ENCODE measurements around the gene NPTX1. TPM values are rescaled to one million over a fixed set of nuclear protein-coding genes. Genes with fewer than 3 reads are reported as not detected.

NPTX1 gene
- polyA plus RNA-seq, 1 donor from 2014 or later = 0.56 TPM

DNA sequence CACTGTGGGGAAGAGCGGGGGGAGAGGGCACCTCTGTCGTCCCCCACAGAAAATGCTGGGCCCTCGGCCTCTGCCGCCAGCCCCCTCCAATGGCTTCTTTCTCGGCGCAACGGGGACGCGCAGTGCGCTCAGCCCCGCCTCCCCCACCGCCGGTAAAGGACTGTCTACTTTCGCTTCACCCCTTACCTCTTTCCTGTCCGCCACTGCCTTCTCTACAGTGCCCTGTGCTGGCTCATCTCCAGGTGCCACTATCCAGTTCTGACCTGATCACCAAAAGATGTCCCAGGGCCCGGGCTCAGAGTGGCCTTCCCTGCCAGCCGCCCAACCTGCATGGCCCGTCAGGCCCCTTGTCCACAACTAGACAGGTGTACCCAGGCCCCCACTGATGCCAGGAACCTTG is 54.1 kb downstream of the NPTX1 start:
- Histone ChIP-seq H3K27ac (ENCODE audit: low read length) (no peak overlapping the region), H3K9me2 (ENCODE audit: insufficient read depth, low read length) (no peaks in the 10 kb centered on the region)

DNA sequence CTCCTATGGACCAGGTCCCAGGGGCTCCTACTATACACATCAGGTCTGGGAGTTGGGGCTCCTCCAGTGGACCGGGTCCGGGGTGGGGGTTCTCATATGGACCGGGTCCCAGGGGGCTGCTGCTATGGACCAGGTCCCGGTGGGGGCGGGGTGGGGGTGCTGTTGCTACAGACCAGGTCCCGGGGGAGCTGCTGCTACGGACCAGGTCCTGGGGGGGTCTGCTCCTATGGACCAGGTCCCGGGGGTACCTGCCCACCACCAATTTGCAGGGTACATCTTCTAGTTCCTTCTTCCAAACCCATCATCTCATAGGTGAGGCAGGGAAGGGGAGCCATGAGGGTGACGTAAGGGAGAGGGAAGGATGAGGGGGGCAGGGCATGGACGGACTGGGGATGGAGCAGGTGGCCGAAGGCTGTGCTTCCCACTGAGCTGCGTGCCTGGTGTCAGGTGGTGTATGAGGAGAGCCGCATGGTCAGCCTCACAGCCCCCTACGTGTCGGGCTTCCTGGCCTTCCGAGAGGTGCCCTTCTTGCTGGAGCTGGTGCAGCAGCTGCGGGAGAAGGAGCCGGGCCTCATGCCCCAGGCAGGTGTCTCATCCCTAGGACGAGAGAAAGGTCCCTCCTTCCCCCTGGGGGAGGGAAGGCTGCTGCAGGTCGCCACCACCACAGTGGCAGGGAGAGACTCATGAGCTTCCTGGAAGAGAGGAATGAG is 54.9 kb downstream of the NPTX1 start:
- TF ChIP-seq EP300 (conservative IDR thresholded peaks at IDR 0.05; ENCODE audit: poor library complexity, severe bottlenecking) (no peak), SMC3 (conservative IDR thresholded peaks at IDR 0.05; ENCODE audit: poor library complexity) (no peak), TAF1 (IDR thresholded peaks at IDR 0.05; ENCODE audit: low read depth) (no peak), POLR2AphosphoS5 (IDR thresholded peaks at IDR 0.05) (no peak), RAD21 (conservative IDR thresholded peaks at IDR 0.05) (no peak), MXI1 (conservative IDR thresholded peaks at IDR 0.05; ENCODE audit: poor library complexity, severe bottlenecking) (no peak), EZH2 (IDR thresholded peaks at IDR 0.05; ENCODE audit: borderline replicate concordance, insufficient read depth, low read length, poor library complexity, severe bottlenecking) (no peak)
- TF ChIP-seq, protein P1, sequence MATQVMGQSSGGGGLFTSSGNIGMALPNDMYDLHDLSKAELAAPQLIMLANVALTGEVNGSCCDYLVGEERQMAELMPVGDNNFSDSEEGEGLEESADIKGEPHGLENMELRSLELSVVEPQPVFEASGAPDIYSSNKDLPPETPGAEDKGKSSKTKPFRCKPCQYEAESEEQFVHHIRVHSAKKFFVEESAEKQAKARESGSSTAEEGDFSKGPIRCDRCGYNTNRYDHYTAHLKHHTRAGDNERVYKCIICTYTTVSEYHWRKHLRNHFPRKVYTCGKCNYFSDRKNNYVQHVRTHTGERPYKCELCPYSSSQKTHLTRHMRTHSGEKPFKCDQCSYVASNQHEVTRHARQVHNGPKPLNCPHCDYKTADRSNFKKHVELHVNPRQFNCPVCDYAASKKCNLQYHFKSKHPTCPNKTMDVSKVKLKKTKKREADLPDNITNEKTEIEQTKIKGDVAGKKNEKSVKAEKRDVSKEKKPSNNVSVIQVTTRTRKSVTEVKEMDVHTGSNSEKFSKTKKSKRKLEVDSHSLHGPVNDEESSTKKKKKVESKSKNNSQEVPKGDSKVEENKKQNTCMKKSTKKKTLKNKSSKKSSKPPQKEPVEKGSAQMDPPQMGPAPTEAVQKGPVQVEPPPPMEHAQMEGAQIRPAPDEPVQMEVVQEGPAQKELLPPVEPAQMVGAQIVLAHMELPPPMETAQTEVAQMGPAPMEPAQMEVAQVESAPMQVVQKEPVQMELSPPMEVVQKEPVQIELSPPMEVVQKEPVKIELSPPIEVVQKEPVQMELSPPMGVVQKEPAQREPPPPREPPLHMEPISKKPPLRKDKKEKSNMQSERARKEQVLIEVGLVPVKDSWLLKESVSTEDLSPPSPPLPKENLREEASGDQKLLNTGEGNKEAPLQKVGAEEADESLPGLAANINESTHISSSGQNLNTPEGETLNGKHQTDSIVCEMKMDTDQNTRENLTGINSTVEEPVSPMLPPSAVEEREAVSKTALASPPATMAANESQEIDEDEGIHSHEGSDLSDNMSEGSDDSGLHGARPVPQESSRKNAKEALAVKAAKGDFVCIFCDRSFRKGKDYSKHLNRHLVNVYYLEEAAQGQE (IDR thresholded peaks at IDR 0.05; ENCODE audit: borderline replicate concordance) = no peak
- TF ChIP-seq, protein P2, sequence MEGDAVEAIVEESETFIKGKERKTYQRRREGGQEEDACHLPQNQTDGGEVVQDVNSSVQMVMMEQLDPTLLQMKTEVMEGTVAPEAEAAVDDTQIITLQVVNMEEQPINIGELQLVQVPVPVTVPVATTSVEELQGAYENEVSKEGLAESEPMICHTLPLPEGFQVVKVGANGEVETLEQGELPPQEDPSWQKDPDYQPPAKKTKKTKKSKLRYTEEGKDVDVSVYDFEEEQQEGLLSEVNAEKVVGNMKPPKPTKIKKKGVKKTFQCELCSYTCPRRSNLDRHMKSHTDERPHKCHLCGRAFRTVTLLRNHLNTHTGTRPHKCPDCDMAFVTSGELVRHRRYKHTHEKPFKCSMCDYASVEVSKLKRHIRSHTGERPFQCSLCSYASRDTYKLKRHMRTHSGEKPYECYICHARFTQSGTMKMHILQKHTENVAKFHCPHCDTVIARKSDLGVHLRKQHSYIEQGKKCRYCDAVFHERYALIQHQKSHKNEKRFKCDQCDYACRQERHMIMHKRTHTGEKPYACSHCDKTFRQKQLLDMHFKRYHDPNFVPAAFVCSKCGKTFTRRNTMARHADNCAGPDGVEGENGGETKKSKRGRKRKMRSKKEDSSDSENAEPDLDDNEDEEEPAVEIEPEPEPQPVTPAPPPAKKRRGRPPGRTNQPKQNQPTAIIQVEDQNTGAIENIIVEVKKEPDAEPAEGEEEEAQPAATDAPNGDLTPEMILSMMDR (IDR thresholded peaks at IDR 0.05; ENCODE audit: poor library complexity, severe bottlenecking) = no peak
- Histone ChIP-seq H3K79me2 (replicated peaks; ENCODE audit: insufficient read depth, low read length) (peaks cover 8% of the 10 kb centered on the region), H3F3A (ENCODE audit: insufficient read depth, low read length, poor library complexity, severe bottlenecking) (no peaks in the 10 kb centered on the region), H2AFZ (ENCODE audit: low read depth, low read length) (no peak overlapping the region), H3K4me2 (ENCODE audit: low read length) (no peak overlapping the region), H3K4me3 (ENCODE audit: low read length) (no peak overlapping the region), H4K20me1 (ENCODE audit: insufficient read depth) (no peaks in the 10 kb centered on the region), H3K9ac (ENCODE audit: low read length) (no peak overlapping the region), H3K9me3 (ENCODE audit: low read length) (no peaks in the 10 kb centered on the region), H3K27ac (ENCODE audit: low read length) (no peak overlapping the region), H3K36me3 (ENCODE audit: insufficient read depth, low read length) (no peaks in the 10 kb centered on the region), H3K27me3 (ENCODE audit: insufficient read depth, low read depth, low read length) (no peaks in the 10 kb centered on the region), H3K9me2 (ENCODE audit: insufficient read depth, low read length) (no peaks in the 10 kb centered on the region)

More for the DNA sequence above, 54.1 kb downstream of the NPTX1 start:
- Histone ChIP-seq H4K20me1 (ENCODE audit: insufficient read depth) (no peaks in the 10 kb centered on the region), H3K79me2 (replicated peaks; ENCODE audit: insufficient read depth, low read length) (peaks cover under 1% of the 10 kb centered on the region), H3K9me3 (ENCODE audit: low read length) (no peaks in the 10 kb centered on the region), H3K27me3 (ENCODE audit: insufficient read depth, low read depth, low read length) (no peaks in the 10 kb centered on the region), H2AFZ (ENCODE audit: low read depth, low read length) (no peak overlapping the region), H3K4me3 (ENCODE audit: low read length) (no peak overlapping the region), H3K4me2 (ENCODE audit: low read length) (no peak overlapping the region), H3K9ac (ENCODE audit: low read length) (no peak overlapping the region), H3F3A (ENCODE audit: insufficient read depth, low read length, poor library complexity, severe bottlenecking) (no peaks in the 10 kb centered on the region), H3K36me3 (ENCODE audit: insufficient read depth, low read length) (no peaks in the 10 kb centered on the region)
- TF ChIP-seq TAF1 (IDR thresholded peaks at IDR 0.05; ENCODE audit: low read depth) = no peak
- TF ChIP-seq RAD21 (conservative IDR thresholded peaks at IDR 0.05) = no peak
- TF ChIP-seq, protein P2 (IDR thresholded peaks at IDR 0.05; ENCODE audit: poor library complexity, severe bottlenecking) = no peak
- no peak for TF ChIP-seq EP300 (conservative IDR thresholded peaks at IDR 0.05; ENCODE audit: poor library complexity, severe bottlenecking)

All from neural cell (in vitro differentiated cells).